GM06990 (cell line): Measurements from ENCODE around the gene SOX13.

Experiments
- DNase-seq: peaks from one replicate; pipeline ENCODE4 v3.0.0-alpha.2; 2011; ENCODE audit not compliant: insufficient read length; ENCODE audit errors: extremely low read depth
- H3K27me3 ChIP-seq: replicated peaks from 2 replicates; pipeline ENCODE4 v1.6.0; 2011; ENCODE audit warnings: low read length; ENCODE audit not compliant: control insufficient read depth, insufficient read depth
- H3K36me3 ChIP-seq: 2 replicates; pipeline ENCODE4 v1.5.1; 2011; ENCODE audit warnings: low read length; ENCODE audit not compliant: control insufficient read depth, insufficient read depth
- H3K4me3 ChIP-seq: replicated peaks from 2 replicates; pipeline ENCODE4 v1.5.1; 2011; ENCODE audit warnings: low read depth, mild to moderate bottlenecking, control low read depth, low read length
- TF ChIP-seq, protein P1 (sequence below): IDR thresholded peaks from 2 replicates; pipeline ENCODE4 v1.5.1; 2011; ENCODE audit warnings: low read length, control low read depth, mild to moderate bottlenecking, inconsistent platforms; ENCODE audit not compliant: insufficient read depth, poor library complexity, severe bottlenecking

The SOX13 gene

DNA sequence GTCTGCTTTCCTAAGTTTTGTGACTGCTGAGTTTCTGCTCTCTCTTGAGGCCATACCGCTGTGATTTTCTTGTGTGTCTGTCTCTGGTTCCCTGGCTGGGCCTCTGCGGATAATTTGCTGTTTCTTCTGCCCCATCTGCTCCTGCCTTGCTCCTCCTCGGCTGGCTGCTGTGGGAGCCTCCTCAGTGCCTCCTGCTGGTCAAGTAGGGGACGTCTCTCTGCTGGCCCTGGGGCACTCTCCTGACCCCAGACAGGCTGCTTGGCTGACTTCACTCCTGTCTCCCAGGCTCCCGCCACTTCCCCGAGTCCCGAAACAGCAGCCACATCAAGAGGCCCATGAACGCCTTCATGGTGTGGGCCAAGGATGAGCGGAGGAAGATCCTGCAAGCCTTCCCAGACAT is 50.5 kb downstream of the SOX13 start:
- TF ChIP-seq, protein P1, sequence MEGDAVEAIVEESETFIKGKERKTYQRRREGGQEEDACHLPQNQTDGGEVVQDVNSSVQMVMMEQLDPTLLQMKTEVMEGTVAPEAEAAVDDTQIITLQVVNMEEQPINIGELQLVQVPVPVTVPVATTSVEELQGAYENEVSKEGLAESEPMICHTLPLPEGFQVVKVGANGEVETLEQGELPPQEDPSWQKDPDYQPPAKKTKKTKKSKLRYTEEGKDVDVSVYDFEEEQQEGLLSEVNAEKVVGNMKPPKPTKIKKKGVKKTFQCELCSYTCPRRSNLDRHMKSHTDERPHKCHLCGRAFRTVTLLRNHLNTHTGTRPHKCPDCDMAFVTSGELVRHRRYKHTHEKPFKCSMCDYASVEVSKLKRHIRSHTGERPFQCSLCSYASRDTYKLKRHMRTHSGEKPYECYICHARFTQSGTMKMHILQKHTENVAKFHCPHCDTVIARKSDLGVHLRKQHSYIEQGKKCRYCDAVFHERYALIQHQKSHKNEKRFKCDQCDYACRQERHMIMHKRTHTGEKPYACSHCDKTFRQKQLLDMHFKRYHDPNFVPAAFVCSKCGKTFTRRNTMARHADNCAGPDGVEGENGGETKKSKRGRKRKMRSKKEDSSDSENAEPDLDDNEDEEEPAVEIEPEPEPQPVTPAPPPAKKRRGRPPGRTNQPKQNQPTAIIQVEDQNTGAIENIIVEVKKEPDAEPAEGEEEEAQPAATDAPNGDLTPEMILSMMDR, result peak; percentile 41
- Histone ChIP-seq H3K4me3 (no peak overlapping the region), H3K36me3 (no peaks in the 10 kb centered on the region), H3K27me3 (peaks cover 1% of the 10 kb centered on the region; the same call in 1 of the 2 replicates)
- no peak for DNase-seq

DNA sequence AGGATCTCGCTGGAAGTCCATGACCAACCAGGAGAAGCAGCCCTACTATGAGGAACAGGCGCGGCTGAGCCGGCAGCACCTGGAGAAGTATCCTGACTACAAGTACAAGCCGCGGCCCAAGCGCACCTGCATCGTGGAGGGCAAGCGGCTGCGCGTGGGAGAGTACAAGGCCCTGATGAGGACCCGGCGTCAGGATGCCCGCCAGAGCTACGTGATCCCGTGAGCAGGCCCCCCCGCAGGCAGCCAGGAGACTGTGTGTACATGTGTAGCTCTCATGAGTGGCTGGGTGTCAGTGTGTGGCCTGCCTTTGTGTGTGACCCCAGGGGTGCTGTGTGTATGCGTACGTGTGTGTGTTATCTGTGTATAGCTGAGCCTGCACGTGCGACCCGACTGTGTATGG is 51.7 kb downstream of the SOX13 start:
- TF ChIP-seq, protein P1, result no peak
- Histone ChIP-seq H3K36me3 (no peaks in the 10 kb centered on the region), H3K27me3 (peaks cover 1% of the 10 kb centered on the region; the same call in 1 of the 2 replicates), H3K4me3 (no peak overlapping the region)
- DNase-seq, result no peak

DNA sequence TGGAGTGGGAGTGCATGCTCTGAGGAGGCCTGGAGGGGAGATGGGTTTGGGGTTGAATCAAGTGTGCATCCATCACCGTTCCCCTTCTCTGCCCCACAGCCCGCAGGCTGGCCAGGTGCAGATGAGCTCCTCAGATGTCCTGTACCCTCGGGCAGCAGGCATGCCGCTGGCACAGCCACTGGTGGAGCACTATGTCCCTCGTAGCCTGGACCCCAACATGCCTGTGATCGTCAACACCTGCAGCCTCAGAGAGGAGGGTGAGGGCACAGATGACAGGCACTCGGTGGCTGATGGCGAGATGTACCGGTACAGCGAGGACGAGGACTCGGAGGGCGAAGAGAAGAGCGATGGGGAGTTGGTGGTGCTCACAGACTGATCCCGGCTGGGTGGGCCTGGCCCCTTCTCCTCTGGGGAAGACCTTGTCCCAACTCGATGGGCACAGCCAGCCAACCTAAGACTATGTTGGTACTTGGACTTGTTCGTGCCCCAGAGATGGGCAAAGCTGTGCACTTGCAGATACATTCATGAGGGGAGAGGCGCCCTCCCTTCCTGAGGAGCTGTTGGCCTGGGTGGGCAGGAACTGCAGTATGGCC is 52.9 kb downstream of the SOX13 start:
- Histone ChIP-seq H3K4me3 (no peak overlapping the region), H3K36me3 (no peaks in the 10 kb centered on the region), H3K27me3 (peaks cover 1% of the 10 kb centered on the region; the same call in 1 of the 2 replicates)
- no peak for DNase-seq
- TF ChIP-seq, protein P1, result no peak

DNA sequence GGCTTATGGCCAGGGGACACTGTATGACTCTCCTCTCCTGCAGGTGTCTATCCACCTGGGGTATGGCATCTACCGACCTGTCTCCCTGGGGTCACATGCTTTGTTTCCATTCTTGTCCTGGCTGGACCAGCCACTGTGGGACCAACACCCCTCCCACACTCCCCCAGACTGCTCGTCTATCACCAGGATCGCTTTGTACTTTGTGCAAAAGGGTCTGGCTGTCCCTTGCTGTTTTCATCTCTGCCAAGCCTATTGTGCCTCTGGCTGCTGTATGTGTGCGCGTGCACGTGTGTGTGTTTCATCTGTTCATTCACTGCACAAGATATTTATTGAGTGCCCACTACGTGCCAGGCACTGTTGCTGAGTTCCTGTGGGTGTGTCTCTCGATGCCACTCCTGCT is 53.5 kb downstream of the SOX13 start:
- no peaks in the 10 kb centered on the region for H3K36me3 ChIP-seq
- DNase-seq, result no peak
- no peak overlapping the region for H3K4me3 ChIP-seq
- peaks cover 1% of the 10 kb centered on the region; the same call in 1 of the 2 replicates for H3K27me3 ChIP-seq
- TF ChIP-seq, protein P1, result no peak

DNA sequence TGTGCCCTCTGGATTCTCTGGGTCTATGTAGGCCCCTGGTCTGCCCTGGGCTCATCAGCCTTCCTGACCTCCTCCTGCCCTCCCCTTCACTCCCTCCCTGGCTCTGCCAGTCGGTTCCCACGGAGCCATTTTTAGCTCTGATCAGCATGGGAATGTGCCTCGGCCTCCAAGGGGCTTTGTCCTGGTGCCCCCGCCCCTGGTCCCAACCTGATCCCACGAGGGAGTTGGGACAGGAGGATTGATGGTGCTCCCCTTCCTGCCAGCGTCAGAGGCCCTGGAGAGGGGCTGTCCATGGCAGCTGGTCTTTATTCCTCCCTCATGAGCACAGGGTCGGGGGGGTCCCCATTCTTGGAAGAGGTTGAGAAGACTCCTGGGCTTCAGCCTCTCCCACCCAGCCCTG is 54.0 kb downstream of the SOX13 start:
- Histone ChIP-seq H3K36me3 (no peaks in the 10 kb centered on the region), H3K4me3 (no peak overlapping the region)
- TF ChIP-seq, protein P1, result no peak

More for the DNA sequence above, 54.0 kb downstream of the SOX13 start:
- DNase-seq, result no peak
- H3K27me3 ChIP-seq, result 0 out of 2 replicates have a peak, but pooled peaks cover 1% of the 10 kb centered on the region
